Testis (tissue), 3 donors: ENCODE data around the gene EIF4E1B. TPM values are rescaled to one million over a fixed set of nuclear protein-coding genes. Genes with fewer than 3 reads are reported as not detected.
A peak's percentile ranks its signal among the peaks of the same experiment; 100 is the strongest.

Experiments used
- DNase-seq: peaks from one replicate; pipeline ENCODE4 v3.0.0-alpha.2; 2019
- H3K27ac ChIP-seq, 2 donors: fragments of 200-600 bp; sonication (generic); one replicate each; pipeline ENCODE4 v1.5.1; 2019
- H3K27me3 ChIP-seq: fragments of 200-600 bp; sonication (generic); one replicate; pipeline ENCODE4 v1.5.1; 2019
- H3K36me3 ChIP-seq: fragments of 200-600 bp; sonication (generic); one replicate; pipeline ENCODE4 v1.5.1; 2017; ENCODE audit warnings: low read depth; ENCODE audit errors: missing control alignments
- H3K4me1 ChIP-seq: fragments of 200-600 bp; sonication (generic); one replicate; pipeline ENCODE4 v1.5.1; 2019
- H3K4me3 ChIP-seq, 2 donors: fragments of 200-600 bp; sonication (generic); one replicate each; pipeline ENCODE4 v1.5.1; 2017 to 2019
- H3K9me3 ChIP-seq: fragments of 200-600 bp; sonication (generic); one replicate; pipeline ENCODE4 v1.5.1; 2017
- POLR2A ChIP-seq: fragments of 450-650 bp; IDR thresholded peaks from one replicate; pipeline ENCODE4 v1.6.1; 2017; ENCODE audit warnings: antibody characterized with exemption, mild to moderate bottlenecking, moderate library complexity
- WGBS, 2 donors: methylation state at CpG; one replicate each; pipeline ENCODE4 v1.1.5; 2018; 5-methylcytosine and 5-hydroxymethylcytosine counted together
- intact Hi-C: fragments of 100-400 bp; cut with DNase I; formaldehyde crosslinking; loops from one replicate; pipeline ENCODE4 v1.15.1; 2023; ENCODE audit warnings: low total_unique reads
- polyA plus RNA-seq: library from polyadenylated mRNA; stranded (reverse); fragments of 350-450 nt; fragmentation: Illumina TruSeq; extraction: RNeasy Lipid Tissue Mini Kit (QIAGEN cat#74804); gene quantifications from one replicate; pipeline ENCODE4 v1.2.3, GENCODE V29; 2014; ENCODE audit warnings: low read depth, low replicate concordance; ENCODE audit not compliant: insufficient read depth
- total RNA-seq, 2 donors: library from RNA; depleted of rRNA; stranded (reverse); fragments of >200 nt; gene quantifications; one replicate each; pipeline ENCODE4 v1.2.3, GENCODE V29; 2016
- TF ChIP-seq, protein P1 (sequence below), 3 experiments: fragments of 450-650 bp in 2 of 3; fragments of 200-600 bp in 1 of 3; sonication (generic) in 1 of 3; IDR thresholded peaks; one replicate each; pipeline ENCODE4 v1.5.1; 2016 to 2019; ENCODE audit warnings: antibody characterized with exemption in 3 of 3, mild to moderate bottlenecking in 2 of 3, moderate library complexity in 1 of 3

Gene EIF4E1B
- total and polyA plus RNA-seq, 3 donors from 2014 or later = 0.99 to 2.4 (median 1.0) TPM

DNA sequence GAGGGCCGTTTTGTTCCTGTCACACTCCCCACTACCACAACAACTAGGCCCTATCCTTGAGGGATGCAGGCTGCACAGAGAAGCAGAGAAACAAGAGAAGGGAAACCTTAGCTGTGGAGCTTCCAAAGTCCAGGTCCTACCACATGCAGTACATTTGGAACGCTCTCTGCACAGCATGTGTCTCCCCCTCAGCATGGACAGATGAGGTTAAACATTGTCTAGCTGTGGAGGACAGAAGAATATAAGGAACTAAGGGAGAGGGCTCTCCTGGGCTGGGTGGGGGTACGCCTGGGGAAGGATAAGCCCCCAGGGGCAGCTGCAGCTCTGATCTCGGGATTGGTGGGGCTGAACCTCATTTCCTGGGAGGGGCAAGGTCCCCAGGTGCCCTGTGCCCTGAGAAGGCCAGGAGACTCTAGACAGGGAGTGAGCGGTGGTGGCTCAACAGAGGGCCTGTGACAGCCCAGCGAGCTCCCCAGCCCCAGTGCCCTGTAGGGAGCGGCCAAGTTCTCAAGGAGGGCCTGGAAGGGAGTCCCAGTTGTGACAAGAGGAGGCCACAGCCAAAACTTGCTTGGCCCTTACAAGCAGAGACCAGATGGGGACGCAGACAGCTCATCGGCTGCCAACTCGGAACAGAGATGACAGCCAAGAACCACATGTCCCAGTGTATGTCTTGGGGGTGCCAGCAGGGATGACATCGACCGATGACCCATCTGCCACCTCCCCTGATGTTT, 46.9 kb downstream of the EIF4E1B start:
- TF ChIP-seq POLR2A = no peak
- TF ChIP-seq, protein P1, sequence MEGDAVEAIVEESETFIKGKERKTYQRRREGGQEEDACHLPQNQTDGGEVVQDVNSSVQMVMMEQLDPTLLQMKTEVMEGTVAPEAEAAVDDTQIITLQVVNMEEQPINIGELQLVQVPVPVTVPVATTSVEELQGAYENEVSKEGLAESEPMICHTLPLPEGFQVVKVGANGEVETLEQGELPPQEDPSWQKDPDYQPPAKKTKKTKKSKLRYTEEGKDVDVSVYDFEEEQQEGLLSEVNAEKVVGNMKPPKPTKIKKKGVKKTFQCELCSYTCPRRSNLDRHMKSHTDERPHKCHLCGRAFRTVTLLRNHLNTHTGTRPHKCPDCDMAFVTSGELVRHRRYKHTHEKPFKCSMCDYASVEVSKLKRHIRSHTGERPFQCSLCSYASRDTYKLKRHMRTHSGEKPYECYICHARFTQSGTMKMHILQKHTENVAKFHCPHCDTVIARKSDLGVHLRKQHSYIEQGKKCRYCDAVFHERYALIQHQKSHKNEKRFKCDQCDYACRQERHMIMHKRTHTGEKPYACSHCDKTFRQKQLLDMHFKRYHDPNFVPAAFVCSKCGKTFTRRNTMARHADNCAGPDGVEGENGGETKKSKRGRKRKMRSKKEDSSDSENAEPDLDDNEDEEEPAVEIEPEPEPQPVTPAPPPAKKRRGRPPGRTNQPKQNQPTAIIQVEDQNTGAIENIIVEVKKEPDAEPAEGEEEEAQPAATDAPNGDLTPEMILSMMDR (IDR thresholded peaks at IDR 0.05) = no peak
- H3K27me3 ChIP-seq = no peaks in the 10 kb centered on the region
- no peak overlapping the region for H3K4me3 ChIP-seq
- 85 to 92% methylated on average over 8 to 12 of the region's 12 CpGs for WGBS, 2 donors
- no peak for DNase-seq
- no peaks in the 10 kb centered on the region for H3K36me3 ChIP-seq
- no peak overlapping the region for H3K27ac ChIP-seq
- intact Hi-C loops = no loop called here
- no peaks in the 10 kb centered on the region for H3K4me1 ChIP-seq
- H3K9me3 ChIP-seq = no peaks in the 10 kb centered on the region

DNA sequence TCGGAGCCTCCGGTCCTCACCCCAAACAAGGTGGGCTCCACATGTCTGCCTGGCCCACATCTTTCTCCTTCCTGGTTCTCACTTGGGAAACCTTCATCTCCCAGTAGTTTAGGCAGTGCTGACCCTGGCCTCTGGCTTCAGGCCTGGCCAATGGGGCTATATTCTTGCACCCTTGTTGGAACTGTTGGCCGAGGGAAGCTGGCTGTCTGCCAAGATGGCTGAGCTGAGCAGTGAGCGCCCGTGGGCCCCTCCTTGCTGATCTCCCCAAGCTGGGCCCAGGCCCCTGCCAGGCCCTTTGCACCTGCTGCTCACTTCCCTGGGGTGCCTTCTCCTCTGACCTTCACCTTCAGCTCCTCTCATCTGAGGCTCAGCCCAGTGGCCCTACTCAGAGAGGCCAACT, 48.1 kb downstream of the EIF4E1B start:
- intact Hi-C loops = no loop called here
- WGBS, 2 donors = 77 to 80% methylated on average over 3 to 5 of the region's 5 CpGs
- H3K36me3 ChIP-seq = no peaks in the 10 kb centered on the region

DNA sequence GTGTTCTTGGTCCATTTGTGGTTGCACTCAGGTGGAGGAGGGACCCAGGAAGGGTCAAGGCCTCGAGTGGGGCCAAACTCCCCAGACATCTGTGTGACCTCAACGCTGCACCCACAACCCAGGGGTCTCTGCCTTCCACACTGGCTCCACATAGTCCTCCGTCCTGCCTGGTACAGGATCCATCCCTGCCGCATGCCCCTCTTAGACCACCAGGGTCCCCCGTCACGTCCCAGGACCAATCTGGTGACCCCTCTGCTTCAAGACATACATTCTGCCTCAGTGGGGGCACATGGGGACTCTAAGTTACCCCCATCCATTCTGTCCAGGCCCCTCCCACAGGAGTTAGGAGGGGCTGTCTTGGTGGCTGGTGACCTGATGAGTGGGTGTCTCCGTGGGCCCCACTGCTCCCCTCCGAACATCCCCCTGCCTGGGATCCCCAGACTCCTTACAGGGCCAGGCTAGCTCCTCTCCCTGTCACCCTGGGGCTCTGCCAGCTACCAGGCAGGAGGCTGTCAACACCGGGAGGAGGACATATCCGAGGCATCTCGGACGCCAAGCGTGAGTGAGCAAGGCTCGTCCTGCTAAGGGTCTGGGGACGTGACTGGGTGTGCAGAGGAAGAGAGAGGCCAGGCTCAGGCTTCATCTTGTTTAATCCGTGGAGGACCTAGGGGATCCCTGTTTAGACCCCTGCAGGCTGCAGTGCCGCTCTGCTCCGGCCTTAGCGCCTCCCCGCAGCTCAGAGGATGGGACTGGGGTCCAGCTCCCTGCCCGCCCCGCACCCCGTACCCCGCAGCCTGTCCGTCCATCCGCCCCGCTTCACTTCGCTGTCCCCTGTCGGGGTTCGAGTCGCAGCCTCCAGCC, 49.1 kb downstream of the EIF4E1B start:
- intact Hi-C loops = no loop called here
- Histone ChIP-seq H3K27ac (no peak overlapping the region), H3K36me3 (no peaks in the 10 kb centered on the region), H3K9me3 (no peaks in the 10 kb centered on the region), H3K4me1 (no peaks in the 10 kb centered on the region), H3K27me3 (no peaks in the 10 kb centered on the region), H3K4me3 (peak overlapping the region in 1 of 2 donors; percentile 10)
- WGBS, 2 donors = 35 to 53% methylated on average over 10 to 31 of the region's 31 CpGs
- DNase-seq = no peak
- TF ChIP-seq, protein P1 (IDR thresholded peaks at IDR 0.05) = no peak
- no peak for TF ChIP-seq POLR2A

More for the DNA sequence above, 48.1 kb downstream of the EIF4E1B start:
- Histone ChIP-seq H3K27me3 (no peaks in the 10 kb centered on the region), H3K4me1 (no peaks in the 10 kb centered on the region), H3K27ac (no peak overlapping the region), H3K9me3 (no peaks in the 10 kb centered on the region), H3K4me3 (no peak overlapping the region)
- DNase-seq = no peak
- TF ChIP-seq POLR2A = no peak
- TF ChIP-seq, protein P1 (IDR thresholded peaks at IDR 0.05) = no peak

DNA sequence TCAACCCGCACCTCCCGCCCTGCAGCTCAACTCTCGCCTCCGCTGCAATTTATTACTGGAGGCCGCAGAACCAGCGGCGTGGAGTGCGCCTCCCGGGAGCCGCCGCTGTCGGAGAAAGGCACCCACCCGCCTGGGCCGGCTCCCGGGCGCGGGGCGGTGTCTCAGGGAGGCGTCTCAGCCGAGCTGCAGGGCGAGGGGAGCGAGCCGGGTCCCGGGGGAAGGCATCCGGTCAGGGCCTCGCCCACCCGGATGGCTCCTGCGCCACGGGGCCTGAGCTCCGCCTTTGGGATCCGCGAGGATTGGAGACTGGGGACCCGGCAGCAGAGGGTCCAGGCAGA, 49.7 kb downstream of the EIF4E1B start:
- H3K4me1 ChIP-seq = no peaks in the 10 kb centered on the region
- no peak for DNase-seq
- no peak overlapping the region for H3K27ac ChIP-seq
- TF ChIP-seq, protein P1 (IDR thresholded peaks at IDR 0.05) = no peak
- no peak for TF ChIP-seq POLR2A
- no peaks in the 10 kb centered on the region for H3K27me3 ChIP-seq
- H3K4me3 ChIP-seq = peak overlapping the region in 1 of 2 donors; percentile 10
- no peaks in the 10 kb centered on the region for H3K9me3 ChIP-seq
- H3K36me3 ChIP-seq = no peaks in the 10 kb centered on the region
- intact Hi-C loops = no loop called here
- 8% methylated on average over 32 of the region's 33 CpGs; no CpG with 5 or more reads in 1 of the 2 donors for WGBS, 2 donors
